ENCODE measurements around the gene IQGAP2.
"Not testable (repeated sequence)": the region's sequence is repeated elsewhere in the genome, so short reads cannot be mapped to it uniquely, and the experiment has no call there.

IQGAP2 gene

DNA sequence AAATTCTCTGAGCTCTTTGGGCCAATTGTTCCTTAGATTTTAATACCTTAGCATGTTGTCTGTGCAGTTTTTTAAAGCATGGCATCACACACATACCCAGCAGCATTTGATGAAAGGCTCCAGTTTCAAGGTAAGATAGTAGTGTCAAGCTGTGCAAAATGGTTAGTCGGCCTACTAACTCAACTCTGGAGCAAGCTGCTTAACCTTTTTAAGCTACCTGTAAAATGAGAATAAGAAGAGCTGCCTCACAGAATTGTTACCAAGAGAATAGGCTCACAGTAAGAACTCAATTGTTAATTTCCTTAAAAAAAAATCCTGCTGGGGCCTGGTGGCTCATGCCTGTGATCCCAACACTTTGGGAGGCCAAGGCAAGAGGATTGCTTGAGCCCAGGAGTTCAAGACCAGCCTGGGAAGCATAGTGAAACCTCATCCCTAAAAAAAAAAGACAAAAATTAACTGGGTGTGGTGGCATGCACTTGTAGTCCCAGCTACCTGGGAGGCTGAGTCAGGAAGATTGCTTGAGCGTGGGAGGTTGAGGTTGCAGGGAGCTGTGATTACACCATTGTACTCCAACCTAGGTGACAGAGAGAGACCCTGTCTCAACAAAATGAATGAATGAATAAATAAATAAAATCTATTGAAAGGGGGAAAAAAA lies 96.5 kb downstream of the IQGAP2 start:
- in situ Hi-C loops (cut with MboI; ENCODE audit: low sequenced_read_pairs) = no loop called here

DNA sequence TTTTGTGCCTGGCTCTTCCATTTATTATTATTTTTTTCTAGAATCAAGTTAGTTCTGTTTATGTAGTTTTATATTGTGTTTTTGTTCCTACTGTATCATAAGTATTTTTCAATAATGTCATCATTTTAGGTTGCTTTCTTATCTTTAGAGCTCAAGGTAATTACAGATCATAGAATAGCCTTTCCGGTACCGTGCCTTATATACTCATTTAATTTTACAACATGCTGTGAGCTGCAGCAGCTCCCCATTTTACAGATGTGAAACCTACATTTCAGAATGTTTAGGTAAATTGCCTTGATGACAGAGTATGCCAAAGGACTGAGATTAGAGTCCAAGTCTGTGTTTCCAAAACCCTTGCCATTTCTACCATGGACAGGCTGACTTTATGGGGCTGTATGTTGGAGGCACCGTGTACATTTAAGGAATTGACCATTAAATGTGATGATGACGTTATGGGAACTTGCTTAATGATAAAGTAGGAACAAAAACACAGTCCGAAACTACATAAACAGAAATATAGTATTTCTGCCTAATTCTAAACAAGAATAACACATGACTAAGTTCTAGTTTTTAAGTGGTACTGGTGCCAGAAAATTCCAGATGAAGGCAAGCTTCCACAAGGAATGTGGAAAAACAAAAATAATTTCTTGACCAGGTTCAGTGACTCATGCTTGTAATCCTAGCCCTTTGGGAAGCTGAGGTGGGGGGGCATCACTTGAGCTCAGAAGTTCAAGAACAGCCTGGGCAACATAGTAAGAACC lies 97.7 kb downstream of the IQGAP2 start:
- in situ Hi-C loops (cut with MboI; ENCODE audit: low sequenced_read_pairs) = no loop called here

DNA sequence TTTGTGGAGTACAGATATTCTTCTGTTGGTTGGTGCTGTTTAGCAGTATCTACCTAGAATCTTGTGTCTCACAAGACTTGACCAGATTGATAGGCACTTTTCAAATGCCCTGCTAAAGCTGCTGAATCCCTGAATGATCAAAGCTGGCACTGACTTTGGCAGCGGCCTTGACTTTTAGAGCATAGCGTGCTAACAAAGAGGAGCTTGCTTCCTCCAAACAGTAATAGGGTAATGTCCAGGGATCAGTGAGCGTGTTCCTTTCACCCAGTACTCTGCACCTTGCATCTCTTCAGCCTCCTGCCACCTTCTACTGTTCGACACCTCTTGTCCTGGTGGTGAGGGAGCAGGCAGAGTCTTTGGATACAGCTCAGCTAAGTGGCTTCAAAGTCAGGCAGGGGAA lies 100.8 kb downstream of the IQGAP2 start:
- in situ Hi-C loops (cut with MboI; ENCODE audit: low sequenced_read_pairs) = no loop called here

DNA sequence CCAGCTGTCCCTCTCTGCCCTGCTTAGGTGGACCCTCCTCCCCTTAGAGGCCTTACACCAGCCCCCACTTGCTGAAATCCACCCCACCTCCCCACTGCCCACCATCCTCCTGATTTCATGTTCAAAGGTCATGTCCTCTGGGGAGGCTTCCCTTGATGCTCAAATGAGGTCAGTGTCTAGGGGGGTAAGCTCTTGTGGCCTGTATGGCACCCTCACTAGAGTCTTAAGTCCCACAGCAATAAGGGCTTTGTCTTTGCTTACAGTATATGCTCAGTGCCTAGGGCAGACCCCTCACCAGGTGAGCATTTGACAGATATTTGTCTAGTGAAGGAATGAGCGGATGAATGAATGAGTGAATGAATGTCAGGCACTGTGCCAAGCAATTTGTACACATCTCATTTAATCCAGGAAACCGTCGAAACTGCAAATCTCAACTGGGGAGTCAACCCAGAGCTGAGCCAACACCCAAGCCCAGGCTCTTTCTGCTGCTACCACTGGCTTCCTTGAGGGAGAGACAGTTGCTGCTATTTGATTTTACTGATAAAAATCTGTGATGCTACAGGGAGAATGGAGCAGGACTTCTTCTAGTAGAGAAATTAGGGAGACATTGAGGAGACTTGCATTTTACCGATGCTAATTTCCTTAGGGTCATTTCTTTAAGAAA lies 101.9 kb downstream of the IQGAP2 start:
- in situ Hi-C loops (cut with MboI; ENCODE audit: low sequenced_read_pairs) = no loop called here

DNA sequence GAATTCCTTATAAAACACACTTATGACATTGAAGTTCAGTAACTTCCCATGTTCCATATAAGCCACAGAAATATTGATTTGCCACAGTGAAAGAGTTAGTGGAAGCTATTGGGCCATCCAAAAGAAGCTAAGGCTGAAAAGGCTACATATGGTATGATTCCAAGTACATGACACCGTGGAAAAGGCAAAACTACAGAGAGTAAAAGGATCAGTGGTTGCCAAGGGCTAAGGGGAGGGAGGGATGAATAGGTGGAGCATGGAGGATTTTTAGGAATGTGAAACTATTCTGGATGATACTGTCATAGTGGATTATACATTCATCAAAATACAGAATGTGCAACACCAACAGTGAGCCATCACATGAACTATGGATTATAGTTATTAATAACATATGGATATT lies 110.4 kb downstream of the IQGAP2 start:
- in situ Hi-C loops (cut with MboI; ENCODE audit: low sequenced_read_pairs) = no loop called here

DNA sequence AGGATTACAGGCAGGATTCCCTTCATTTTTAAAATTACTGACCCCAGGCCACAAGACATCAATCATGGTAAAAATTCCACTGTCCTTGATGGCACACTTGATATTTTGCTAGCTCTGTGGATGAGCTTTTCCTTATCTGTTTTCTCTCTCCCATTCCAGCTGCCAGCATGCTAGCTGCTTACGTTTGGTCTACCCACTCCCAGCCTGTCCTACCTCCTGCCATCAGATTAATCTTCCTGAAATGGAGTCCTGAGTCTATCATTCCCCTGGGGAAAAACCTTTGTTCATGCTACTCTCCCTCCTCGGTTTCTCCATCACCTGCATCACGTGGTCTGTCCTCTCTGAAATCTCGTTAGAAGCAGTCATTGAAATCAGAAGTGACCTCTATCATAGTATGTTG lies 111.2 kb downstream of the IQGAP2 start:
- in situ Hi-C loops (cut with MboI; ENCODE audit: low sequenced_read_pairs) = no loop called here

DNA sequence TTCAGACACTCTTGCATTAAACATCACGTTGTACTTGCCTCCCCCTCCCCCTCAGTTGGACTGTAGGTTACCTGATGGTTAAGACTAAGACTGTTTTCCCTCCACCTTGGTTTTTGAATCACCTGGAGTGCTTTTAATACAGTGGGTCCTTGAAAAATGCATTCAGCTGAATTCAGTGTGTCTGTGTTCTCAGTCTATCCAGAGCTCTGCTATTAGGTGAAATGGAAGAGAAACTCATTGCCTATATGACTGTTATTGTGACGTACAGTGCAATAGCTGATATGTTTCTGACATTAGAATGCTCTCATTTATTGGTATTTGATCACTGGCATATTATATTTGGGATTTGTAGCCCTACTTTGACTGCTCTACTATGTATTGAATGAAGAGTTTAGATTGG lies 111.6 kb downstream of the IQGAP2 start:
- in situ Hi-C loops (cut with MboI; ENCODE audit: low sequenced_read_pairs) = no loop called here

DNA sequence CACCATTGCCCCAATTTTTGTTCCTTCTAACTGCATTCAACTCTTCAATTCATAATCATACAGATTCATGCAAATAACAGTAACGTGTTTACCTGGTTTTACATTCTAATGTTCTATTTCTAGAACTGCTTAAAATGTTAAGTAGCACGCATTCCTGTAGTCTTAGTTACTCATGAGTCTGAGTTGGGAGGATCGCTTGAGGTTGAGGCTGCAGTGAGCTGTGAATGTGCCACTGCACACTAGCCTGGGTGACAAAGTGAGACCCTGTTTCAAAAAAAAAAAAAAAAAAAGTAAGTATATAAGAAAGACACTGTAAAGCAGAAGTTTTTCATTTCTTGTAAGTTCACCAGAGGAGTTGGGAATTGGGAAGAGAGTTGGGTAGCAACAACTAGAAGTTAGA lies 114.2 kb downstream of the IQGAP2 start:
- in situ Hi-C loops (cut with MboI; ENCODE audit: low sequenced_read_pairs) = no loop called here

DNA sequence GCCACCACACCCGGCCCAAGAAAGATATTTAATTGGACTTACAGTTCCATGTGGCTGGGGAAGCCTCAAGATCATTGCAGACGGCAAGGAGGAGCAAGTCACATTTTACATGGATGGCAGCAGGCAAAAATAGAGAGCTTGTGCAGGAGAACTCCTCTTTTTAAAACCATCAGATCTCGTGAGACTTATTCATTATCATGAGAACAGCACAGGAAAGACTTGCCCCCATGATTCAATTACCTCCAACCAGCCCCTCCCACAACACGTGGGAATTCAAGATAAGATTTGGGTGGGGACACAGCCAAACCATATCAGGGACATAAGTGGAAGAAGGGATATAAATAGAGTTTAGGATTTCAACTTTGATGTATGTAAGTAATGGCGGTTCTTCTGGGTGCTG lies 115.2 kb downstream of the IQGAP2 start:
- in situ Hi-C loops (cut with MboI; ENCODE audit: low sequenced_read_pairs) = not testable (repeated sequence)

DNA sequence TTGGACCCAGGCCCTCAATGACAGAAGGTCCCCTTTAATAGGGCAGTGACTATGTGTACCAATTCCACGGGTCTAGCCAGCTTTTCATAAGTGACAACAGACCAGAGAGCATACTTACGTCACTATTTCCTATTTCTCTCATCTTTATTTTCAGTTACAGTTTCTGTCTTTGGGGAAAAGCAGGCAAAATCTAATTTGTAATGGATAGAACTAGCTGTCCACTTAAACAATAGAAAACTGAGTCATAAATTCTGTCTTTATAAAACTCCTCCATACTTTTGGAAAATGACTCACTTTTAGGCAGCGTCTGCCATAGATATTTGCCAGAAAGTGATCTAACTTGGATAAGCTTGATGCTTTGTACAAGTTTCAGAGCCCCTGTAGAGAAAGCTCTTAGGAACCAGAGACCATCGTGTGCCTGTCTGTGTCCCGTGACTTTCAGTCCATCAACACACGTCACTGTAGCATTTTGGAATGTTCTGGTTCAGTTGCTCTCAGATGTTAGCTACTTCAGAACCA lies 118.2 kb downstream of the IQGAP2 start:
- in situ Hi-C loops (cut with MboI; ENCODE audit: low sequenced_read_pairs) = no loop called here

DNA sequence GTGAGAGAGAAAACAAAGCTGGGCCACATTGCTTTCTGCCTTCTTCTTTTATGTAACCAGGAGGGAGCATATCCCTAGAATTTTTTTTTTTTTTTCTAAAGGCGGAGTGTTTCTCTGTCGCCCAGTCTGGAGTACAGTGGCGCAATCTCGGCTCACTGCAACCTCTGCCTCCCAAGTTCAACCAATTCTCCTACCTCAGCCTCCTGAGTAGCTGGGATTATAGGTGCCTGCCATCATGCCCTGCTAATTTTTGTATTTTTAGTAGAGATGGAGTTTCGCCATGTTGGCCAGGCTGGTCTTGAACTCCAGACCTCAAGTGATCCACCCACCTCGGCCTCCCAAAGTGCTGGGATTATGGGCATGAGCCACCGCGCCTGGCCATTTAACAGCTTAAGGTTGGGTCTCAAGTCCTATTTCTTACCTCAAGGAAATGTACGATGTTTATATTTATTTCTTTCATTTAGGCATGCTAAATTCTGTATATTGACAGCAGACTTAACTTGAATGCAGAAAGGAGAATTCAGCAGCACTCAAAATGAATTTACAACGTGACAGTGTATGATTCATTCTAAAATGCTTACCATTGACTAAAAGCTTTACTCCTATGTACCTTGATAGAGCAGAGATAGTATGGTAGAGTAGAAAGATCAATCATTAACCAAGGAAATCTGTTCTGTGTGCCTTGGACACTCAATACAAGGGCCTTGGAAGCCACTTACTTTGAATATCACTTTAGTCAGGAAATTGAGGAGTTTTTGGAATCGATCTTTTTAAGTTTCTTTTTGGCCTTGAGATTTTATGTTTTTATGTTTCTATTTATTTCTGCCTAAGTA lies 119.2 kb downstream of the IQGAP2 start:
- in situ Hi-C loops (cut with MboI; ENCODE audit: low sequenced_read_pairs) = no loop called here

DNA sequence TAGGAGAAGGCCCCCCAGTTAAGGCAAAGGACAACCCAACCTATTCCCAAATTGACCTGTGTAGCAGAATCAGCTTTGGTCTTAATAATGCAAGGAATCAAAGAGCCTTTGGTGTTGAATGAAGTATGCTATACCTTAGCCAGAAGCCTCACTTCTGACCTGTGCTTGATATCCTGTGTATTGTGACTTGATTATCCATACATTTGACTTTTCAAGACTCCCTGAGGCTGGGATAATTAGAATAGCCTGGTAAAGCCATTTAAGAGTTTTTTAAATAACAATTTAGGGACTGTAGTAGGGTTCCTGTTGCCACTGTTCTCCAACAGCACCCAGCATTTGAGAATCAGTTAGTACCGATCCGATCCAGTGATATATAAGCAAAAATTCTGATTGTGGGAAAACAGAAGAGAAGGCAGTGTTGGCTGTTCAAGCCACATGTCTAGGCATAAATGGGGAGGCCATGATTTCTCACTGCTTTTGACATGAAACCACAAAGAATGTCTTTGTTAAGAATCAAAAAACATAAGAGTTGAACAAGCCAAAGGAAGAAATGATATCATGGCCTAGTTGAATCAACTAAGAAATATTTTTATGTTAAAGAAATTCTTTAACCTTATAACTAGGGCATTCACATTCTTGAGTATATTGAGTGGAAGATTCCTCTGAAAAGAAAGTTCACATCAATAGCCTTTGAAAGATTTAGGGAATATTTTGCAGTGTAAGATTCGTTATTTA lies 121.2 kb downstream of the IQGAP2 start:
- in situ Hi-C loops (cut with MboI; ENCODE audit: low sequenced_read_pairs) = no loop called here

DNA sequence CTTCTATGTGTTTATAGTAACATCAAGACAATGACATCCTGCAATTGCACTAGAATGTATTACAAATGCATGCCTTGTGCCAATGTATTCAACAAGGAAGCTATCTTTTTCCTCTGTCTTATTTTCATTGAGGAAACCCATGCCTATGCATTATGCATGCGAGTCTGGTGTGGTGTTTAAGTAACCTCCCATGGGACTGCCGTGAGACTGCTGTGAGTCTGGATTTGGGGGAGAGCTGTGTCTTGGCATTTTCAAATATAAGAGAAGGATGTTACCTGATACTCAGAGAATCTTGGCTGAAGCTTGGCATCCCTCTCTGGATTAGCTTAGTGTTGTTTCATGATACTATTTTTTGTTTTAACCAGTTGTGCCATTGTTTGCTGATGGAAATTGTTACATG lies 121.8 kb downstream of the IQGAP2 start:
- in situ Hi-C loops (cut with MboI; ENCODE audit: low sequenced_read_pairs) = no loop called here

DNA sequence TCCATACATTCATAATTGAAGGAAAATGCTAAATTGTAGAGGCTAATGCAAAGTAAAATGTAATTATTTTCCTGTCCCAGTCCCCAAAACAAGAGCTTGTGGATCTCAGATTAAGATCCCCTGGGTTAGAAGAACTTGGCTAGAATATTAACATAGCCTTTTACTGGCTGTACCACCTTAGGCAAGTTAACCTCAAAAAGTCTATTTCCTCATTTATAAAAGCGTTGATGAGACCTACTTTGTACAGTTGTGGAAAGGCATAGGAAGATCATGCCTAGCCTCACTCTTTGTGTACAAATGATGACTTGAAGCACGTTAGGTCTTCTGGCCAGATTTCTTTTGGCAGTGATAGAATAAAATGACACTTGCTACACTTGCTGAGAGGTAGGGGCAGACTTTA lies 122.9 kb downstream of the IQGAP2 start:
- in situ Hi-C loops (cut with MboI; ENCODE audit: low sequenced_read_pairs) = no loop called here

DNA sequence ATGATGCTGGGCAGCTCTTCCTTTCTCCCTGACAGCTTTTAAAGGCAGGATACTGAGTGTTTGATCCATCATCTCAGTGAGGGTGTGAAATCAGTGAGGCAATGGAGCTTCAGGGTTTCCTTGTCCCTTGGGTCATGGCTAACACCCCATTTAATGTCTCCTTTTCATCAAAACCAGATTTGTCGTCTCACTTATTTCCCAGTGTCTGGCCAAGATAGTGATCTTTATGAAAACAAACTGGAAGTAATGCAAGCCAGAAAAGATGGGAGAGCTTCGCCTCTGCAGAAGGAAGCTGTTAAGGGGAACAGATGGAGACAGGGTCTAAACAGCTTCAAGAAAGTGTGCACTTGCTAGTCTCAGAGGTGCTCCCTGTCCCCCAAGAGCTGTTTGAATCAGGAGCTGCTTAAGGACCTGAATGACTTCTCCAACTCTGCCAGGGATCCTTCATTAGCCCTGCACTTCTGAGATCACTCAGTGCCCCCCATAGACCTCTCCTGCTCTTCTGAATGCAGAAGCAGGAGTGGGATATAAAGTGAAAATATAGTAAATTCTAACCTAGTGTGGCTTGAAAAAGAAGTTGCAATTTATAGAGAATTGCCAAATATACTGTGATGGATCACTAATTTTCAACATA lies 124.0 kb downstream of the IQGAP2 start:
- in situ Hi-C loops (cut with MboI; ENCODE audit: low sequenced_read_pairs) = no loop called here

DNA sequence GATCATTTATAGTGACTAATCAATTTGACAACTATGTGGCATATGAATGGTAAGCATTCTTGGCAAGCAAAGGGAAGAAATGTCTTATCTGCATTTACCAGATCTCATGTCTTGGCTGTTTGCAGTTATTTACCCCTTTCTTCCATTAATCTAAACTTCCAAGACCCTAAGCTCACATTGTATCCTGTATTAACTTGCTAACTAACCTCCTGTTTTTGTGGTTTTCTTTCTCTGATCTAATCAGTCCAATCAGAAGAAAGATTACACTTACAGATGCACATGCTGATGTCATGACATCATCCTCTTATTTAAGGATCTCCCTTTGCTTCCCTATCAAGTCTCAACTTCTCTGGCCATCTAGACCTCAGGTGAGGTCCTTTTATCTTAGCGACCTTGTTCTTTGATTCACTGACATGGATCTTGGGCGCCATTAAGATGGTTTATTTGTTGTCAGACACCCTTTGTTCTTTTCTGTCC lies 124.6 kb downstream of the IQGAP2 start:
- in situ Hi-C loops (cut with MboI; ENCODE audit: low sequenced_read_pairs) = no loop called here

DNA sequence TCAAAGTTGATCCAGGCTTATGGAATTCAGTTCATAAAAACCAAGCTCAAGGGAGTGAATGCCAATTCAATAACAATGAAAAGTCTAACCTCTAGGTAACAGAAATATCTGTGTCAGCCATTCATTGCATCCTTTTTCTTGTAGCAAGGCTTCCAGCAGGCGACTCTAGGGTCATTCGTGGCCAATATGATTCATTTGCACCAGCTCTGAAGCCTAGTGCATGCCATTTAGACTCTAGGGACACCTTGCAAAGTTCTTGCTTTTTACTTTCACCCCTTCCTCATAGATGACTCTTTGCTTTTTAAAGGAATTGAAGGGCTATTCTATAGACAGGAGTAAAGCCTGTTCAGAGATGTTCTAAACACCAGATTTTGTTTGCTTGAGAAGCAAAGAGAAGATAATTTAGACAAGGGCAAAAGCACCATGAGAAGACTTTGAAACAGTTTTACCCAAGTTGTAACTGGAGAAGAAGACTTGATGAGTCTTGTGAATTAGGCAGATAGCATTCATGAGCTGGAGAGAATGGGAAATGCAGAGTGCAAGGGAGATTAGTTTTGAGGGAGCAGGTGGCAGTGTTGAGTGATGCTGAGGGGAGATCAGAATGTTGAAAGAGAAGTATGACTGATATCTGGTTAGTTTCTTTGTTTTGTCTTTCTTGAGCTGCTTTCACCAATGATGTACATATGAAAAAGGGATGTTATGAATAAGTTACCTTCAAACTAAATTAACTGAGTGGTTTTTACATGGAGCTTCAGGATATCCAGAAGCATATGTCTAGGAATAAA lies 125.7 kb downstream of the IQGAP2 start:
- in situ Hi-C loops (cut with MboI; ENCODE audit: low sequenced_read_pairs) = no loop called here

DNA sequence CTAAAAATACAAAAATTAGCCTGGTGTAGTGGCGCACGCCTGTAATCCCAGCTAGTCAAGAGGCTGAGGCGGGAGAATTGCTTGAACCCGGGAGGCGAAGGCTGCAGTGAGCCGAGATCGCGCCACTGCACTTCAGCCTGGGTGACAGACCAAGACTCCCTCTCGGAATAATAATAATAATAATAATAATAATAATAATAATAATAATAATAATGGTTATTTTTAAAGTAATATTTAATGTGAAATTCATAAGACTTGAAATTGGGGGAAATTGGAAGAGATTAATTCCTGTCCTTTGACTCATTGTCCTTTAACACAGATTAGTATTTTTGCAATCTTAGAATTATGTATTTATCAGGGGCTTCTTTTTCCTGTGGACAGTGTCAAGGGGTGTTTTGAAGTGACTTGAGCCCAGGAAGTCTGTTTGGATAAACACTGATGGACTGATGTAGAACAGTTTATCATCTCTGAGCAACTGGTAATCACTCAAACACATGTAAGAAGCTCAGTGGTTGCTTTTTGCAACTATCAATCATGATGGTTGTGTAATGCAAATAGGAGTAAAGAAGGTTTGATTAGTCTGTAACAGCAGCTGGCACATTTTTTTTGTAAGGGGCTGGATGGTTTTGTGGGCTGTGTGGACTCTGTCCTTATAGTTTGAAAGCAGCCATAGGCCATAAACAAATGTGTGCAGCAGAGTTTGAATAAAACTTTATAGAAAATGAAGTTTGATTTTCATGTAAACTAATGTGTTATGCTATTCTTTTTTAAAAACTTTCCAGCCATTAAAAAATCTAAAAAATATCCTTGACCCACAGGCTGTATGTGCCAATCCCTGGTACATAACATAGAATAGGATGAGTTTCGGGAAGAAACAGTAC lies 126.6 kb downstream of the IQGAP2 start:
- in situ Hi-C loops (cut with MboI; ENCODE audit: low sequenced_read_pairs) = no loop called here
